HG03457 (cell line): Measurements from ENCODE around the gene IRF2BP2.
"Not testable (repeated sequence)": the region's sequence is repeated elsewhere in the genome, so short reads cannot be mapped to it uniquely, and the experiment has no call there.

ENCODE experiments used
- ATAC-seq: cut with Tn5 transposase; IDR thresholded peaks from one replicate; pipeline ENCODE4 v1.9.1; 2021; ENCODE audit warnings: moderate number of reproducible peaks; ENCODE audit not compliant: unreplicated experiment

IRF2BP2 gene

DNA sequence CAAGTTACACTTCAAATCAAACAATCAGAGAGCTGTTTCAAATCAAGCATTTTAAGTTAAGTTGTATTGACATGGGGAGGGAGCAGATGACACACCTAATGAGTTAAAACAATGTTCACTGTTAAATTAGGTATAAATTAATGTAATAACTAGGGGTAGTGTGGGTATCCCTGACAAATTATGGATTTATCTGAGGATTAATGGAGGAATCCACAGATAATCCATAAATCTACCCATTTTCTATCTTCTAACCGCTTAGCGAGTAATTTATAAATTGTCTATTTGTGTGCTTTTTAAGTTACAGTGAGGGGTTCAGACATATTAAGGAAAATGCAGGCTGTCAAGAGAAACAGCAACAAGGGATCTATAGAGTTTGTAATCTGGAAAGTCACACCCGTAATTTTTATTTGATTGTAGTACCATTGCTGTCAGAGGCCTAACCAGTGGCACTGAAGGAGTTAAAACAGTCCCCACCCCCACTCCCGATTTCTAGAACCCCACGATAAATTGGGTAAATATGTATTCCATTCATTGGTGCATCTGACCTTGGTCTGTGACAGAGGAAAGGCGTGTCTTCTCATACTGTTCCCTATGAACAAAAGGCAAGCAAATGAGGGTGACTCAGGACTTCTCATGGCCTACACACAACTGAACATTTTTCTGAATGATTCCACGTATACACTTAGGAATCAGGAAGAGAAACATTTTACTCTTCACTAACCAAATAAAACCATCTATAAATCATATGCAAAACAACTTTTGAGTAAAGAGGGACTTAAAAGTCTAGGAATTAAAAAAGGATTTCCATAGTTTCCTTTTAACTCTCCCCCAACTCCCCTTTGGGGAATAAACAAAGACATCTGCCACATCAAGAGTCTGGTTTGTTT is 7.4 kb downstream of the IRF2BP2 start:
- ATAC-seq = no peak

DNA sequence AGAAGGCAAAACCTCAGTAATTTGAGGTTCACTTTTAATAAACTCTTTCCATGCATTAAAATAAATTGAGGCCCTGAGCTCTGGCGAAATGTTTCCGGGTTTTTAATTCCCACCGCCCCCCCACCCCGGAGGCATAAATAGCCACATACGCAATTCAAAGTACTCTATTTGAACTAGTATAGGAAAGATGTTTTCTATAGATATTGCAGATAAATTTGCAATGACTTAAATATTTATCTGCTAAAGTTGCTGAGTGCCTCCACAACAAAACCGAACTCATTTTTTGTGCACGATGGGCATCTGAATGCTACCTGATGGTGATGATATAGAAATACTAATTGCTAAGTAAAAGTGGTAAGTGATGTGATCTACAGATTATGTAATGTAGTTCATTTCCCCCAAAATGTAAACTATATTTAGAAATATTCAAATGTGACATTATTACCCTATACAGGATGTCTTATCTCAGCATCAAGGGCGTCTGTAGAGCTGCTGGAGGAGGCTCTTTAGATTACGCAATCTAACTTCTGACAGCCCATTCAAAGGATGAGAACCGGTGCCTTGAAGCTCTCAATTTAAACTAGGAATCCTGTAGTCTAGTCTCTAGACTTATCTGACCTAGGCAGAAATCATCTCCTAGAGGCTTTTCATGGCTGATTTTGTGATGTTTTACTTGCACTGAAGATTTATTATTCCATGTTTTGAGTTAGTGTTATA is 8.5 kb downstream of the IRF2BP2 start:
- ATAC-seq = no peak

DNA sequence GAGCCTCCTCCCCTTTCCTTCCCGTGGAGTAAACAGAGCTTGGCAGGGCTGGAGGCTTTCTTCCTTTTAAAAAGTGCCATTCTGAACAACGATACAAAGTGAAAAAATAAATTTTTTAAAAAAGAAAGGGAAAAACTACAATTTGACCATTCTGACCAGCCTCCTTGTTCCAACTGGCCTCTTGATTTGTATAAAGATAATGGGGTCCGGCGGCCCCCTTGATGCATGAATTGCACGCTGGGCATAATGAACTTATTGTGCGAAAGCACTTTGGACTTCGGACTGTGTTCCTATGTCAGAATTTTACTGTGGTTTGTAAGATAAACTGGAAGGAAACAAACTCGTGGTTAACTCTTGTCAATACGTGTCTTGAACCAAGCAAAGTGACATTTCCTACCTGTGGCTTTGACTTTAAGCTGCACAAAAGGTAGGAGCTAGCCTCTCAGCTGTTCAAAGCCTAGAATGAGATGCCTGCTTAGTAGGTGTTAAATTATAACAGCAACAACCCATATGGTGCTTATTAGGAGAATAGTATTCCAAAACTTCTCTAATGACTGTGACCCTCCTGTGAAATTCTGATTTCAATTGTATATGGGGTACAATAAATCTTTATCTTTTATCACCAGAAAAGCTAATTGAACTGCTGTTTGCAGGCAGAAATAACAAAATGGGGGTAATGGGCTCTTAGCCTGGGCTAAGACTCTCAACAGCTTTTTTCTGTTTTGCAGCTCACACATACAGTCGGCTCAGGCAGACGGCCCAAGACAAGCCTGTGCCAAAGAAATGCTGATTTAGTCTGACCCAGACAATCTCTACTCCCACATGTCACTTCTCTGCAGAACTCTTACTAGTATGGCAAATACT is 9.3 kb downstream of the IRF2BP2 start:
- no peak for ATAC-seq

DNA sequence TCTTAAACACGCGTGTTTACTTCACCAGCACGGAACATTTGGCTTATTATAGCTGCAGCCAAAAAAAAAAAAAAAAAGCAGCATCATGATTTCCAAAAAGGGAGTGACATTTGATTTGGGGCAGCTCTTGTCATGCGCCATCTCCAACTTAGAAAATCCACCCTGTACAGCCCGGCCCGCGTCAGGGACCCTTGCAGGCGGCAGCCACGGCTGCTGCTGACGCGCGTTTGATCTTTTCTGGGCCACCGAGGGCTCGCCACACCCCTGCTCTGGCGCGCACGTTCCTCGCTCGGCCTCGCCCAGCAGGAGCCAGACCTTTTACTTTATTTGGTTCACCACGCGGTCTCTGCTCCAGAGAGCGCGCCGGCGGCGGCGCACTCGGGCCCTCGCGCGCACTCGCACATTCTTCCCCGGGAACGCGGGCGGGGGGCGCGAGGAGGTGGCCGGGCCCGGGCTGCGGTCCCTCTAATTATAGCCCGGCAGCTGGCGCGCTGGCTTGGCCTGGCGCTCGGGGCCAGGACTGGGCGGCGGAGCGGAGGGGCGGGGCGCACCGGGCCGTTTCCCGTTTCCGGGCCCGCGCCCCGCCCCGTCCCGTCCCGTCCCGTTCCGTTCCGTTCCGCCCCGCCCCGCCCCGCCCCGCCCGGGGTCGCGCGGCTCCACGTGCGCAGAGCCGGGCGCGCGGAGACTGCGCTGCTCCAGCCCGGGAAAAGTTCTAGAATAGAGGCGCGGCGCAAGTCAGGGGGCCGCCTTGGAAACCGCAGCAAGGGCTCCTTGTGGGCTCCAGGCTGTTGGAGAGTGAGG is 10.2 kb downstream of the IRF2BP2 start:
- ATAC-seq = peak; percentile 63

DNA sequence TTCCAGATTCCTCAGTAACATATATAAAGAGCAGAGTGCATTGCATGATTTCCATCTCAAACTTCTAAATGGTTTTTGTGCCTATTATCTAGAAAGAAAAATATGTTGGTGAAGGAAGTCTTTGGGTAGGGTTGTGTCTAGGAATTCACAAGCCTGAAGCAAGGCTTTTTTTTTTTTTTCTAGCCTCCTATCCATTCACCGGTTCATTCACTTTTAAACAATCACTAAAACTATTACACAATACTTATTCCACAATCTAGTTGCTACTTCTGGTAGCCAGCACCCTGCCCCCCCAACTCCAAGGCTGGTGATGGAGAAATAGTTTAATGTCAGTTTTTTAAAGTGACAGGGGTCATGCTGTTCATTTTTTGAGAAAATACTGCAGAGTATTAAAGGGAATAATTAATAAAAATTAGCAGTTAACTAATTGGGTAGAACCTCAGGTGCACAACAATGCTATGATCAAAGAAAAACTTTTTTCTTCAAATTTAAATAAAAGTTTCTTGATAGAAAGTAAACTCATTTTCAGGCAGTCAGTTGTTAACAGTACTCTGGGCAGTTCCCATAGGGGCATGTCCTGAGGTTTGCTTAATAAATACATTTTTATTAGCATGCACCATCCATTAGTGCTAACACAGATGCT is 10.9 kb downstream of the IRF2BP2 start:
- ATAC-seq = no peak

DNA sequence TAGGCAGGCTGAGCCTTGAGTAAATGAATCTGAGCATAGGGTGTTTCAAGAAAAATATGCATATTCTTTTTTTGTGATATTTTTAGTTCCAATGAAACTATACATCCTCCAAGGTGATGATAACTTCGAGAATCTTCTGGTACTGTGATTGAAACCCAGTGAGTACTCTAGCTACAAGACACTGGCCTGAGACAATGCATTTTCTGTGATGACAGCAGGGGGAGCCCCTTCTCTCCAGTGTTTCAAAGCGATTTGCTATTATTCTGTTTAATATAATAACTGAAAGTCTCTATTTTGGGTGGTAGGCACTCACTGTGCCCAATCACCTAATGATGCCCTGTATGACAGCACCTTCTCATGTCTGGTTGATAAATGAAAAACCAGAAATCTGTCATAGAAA is 12.1 kb downstream of the IRF2BP2 start:
- no peak for ATAC-seq

DNA sequence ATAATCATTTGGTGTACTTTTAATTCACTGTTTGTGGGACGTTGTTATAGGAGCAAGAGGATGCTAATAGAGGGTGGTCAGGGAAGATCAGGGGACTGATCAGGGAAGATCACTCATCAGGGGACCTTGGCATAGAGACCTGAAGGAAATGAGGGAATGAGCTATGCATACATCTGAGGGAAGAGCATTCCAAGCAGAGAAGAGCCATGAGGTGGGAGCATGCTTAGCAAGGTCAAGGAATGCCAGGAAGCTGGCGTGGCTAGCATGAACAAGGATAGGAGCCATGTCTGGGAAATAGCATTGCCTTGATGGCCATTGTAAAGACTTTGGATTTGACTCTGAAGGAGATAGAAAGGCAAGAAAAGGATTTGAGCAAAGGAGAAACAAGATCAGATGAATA is 14.1 kb downstream of the IRF2BP2 start:
- no peak for ATAC-seq

DNA sequence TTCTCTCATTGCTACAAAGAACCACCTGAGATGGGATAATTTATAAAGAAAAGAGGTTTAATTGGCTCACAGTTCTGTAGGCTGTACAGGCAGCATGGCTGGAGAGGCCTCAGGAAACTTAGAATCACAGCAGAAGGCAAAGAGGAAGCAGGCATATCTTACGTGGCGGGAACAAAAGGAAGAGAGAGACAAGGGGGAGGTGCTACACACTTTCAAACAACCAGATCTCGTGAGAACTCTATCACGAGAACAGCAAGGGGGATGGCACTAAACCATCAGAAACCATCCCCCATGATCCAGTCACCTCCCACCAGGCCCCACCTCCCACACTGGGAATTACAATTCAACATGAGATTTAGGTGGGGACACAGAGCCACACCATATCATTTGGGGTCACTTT is 15.4 kb downstream of the IRF2BP2 start:
- not testable (repeated sequence) for ATAC-seq

DNA sequence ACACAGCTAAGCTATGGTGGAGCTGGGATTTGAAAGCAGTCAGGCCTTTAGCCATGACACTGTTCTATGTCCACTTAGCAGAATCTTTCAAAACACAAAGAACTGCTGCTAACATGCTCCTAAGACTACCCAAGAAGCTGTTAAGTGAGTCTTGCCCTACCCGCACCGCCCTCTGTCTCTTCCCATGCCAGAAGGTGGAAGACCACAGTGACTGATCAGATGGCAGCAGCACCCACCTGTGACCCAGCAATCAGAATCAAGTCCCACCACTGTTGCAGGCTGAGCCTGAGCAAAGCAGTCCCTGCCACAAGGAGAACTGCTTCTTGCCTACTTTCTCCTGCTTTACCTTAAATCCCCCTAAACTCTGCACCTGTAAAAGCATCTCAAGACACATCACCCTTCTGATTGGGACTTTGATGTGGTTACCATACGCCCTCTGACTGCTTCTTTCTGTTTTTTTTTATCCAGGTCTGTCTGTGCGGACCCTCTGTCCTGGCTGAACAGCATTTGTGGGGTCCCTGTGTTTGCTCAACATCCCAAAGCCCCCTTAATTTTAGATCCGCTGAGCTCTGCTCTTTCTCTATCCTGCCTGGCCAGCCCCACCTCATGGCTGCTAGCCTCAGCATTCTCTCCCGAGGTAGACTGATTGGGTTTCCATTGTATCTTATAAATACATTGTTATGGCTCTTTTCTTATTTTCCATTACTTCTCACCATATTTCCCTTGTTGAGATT is 16.0 kb downstream of the IRF2BP2 start:
- ATAC-seq = no peak

DNA sequence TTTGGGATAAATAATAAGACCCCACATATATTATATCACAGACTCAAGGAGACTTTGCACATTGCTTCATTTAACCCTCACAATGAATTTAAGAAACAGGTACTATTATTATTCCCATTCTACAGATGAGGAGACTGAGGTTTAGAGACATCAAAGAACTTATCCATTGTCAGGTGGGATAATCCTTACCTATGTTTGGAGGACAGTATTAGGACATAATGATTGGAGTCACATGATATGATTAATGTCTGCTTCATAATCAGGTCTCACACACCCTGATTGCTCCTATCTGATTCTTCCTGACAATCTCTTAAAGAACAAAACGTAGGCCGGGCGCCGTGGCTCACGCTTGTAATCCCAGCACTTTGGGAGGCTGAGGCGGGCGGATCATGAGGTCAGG is 16.9 kb downstream of the IRF2BP2 start:
- no peak for ATAC-seq

DNA sequence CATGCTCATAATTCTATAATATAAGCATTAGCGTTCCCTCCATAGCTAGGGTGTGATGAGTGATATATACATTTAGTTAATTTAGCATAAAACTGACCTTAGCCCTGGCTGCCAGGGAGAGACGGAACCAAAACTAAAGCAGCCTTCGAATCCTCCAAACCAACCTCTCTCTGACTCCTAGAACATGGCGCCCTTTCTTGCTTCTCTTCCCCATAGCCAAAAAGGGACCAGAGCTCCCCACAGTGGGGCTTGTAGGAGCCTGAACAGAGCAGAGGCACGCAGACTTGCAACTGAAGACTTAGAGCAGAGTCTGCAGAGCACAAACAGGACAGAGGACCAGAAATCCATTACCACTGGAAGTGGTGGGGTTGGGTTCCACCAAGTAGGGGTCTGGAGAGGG is 17.7 kb downstream of the IRF2BP2 start:
- ATAC-seq = no peak

DNA sequence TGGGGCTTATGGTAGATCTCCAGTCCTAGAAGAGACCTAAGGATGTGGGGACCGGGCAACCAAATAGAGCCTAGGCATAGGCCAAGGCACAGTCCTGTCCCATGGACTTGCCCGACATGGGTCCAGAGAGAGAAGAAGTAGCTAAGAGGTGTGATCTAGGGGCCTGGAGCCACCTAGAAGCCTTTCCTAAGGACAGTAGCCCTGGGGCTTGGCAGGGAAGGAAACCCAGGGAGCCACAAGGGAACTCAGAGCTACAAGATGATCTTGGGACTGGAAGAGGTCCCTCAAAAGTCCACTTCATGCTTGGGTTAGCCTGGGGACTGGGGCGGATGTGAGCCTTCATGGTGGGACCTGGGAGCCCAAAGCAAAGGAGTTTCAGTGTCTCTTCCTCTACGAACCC is 18.8 kb downstream of the IRF2BP2 start:
- ATAC-seq = no peak

DNA sequence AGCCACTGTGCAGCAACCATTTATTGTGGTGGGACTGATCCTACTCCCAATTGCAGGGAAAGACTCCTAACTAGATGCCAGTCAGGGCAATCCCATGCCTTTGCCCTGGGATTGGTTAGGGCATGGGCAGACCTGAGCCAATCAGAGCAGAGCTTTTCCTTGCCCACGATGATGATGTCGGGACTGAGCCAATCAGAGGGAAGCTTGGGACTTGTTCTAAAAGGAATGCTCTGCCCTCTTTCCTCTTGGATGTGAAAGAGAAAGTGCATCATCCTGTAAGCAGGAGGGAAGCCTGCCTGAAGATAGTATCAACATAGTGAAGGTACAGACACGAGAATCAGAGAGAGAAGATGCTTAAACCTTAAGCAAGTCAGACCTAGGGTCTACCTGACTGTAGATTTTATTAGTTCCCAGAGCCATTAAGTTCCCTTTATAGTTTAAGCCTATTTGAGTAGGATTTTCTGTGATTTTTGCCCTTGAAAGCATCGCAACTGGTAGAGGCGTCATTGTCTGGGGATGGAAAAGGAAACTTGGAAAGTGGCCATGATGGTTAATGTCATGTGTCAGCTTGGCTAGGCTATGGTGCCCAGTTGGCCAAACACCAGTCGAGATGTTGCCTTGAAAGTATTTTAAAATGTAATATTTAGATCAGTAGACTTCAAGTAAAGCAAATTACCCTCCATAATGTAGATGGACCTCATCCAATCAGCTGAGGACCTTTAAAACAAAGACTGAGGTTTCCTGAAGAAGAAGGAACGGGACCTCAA is 19.9 kb downstream of the IRF2BP2 start:
- no peak for ATAC-seq

DNA sequence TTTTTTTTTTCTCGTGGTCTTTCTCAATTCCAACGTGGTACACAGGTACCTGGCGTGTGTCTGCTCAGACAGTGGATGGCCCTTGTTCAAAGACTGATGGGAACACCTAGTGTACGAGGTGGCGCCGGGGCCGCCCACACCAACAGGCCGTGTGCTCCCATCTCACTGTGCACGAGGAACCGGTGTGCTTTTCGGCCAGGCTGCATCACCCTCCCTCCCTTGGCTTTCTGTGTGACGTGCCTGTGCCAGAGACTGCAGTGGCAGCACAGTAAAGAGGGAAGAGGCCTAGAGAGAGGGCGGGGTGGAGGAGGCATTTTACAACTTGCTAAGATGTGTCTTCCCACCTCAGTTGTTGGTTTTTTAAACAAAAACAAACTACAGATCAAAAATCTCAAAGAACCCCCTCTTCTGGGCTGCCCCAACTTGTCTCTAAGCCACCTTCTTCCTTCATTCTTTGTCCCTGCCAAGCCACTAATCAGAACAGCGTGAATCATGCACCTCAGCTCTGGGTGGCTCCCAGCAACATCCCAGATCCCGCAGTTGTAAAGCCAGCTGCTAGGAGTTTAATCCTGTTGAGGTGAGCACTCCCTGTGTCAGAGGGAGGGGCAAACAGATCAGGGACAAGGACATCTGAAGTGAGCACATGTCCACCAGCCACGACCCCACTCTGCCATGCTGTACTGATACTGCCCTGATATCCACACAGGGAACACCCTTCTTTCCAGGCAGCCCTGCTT is 20.7 kb downstream of the IRF2BP2 start:
- no peak for ATAC-seq

DNA sequence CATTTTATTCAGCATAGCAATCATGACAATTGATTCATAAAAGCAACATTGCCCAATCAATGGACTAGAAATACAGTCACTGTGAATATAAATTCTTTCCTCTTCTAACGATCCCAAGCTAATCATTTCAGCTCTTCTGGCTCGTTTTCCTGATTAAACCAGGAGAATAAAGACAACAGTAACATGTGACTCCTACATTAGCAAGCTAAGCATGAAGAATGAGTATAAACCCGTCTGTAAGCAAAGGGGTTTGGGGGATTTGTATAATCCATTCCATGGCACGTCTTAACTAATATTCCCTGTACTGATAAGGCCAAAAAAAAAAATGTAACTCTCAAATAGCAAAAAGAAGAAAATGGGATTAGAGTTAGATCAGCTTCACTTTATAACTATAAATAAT is 21.6 kb downstream of the IRF2BP2 start:
- ATAC-seq = no peak

DNA sequence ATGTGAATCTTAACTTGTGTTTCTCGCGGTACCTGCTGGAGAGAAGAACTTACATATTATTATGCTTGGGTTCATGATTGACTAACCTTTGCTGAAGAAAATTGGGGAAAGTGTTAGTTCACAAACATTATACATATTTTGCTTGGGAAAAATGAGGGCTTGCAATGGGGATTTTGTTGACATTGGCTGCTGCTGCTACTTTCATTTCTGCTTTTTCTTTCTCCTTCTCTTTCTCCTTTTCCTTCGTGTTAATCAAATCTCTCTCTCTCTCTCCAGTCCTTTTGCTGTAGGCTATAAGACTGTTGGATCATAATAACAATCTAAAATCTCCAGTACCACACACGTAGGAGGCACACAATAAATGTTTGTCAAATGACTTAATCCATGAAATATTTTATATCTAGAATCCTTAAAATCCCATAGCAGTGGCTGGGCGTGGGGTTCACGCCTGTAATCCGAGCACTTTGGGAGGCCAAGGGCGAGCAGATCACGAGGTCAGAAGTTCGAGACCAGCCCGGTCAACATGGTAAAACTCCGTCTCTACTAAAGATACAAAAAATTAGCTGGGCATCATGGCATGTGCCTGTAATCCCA is 23.0 kb downstream of the IRF2BP2 start:
- no peak for ATAC-seq

DNA sequence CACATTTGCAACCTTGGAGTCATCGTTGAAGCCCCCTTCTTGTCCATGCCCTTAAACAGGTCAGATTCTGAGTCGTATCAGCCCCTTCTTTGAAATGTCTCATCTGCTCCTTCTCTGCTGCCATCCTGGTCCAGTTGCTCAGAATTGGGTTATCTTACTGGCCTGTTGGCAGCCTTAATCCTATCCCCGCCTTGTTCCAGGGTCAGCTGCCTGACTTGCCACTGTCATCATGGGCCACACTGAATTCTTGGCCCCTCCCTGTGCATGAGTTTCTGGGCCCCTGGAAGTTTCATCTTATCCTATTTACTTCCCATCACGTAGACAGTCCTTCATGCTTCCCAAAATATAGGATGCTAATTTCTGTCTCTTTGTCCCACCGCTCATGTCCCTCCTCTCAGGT is 23.7 kb downstream of the IRF2BP2 start:
- no peak for ATAC-seq
